ENCODE data around the gene PACRG. TPM values are rescaled to one million over a fixed set of nuclear protein-coding genes. Genes with fewer than 3 reads are reported as not detected.

PACRG gene
- total and polyA plus RNA-seq, 2 of the 8 experiments (the other 6 are each of a cell fraction or from before 2014, with no cell fraction given), result 0.44 to 0.54 TPM

DNA sequence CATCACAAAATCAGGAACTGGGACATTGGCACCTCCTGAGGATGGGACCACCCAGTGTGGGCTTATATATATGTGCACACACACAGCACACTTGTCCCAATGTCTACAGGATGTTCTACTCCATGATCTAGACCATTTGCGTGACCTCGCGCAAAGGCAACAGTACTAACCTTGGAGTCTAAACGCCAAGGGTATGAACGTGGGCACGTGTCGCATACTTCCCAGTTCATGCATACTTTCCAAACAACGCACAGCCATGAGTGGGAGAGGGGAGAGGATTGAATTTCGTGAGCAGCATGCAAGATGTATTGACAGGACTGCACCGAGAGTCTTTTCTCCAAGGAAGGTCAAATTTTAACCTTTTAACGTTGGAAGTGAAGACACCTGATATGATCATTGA lies 472.5 kb downstream of the PACRG start (continued):
- TF ChIP-seq NANOG (IDR thresholded peaks at IDR 0.05; ENCODE audit: insufficient read depth, low read depth, low read length, poor library complexity, severe bottlenecking), result no peak
- TF ChIP-seq SAP30 (IDR thresholded peaks at IDR 0.05; ENCODE audit: insufficient read depth, insufficient replicate concordance, low read length), result no peak
- TF ChIP-seq CTBP2 (IDR thresholded peaks at IDR 0.05; ENCODE audit: borderline replicate concordance, insufficient read depth, insufficient read length, low read length), result no peak
- TF ChIP-seq JUN (IDR thresholded peaks at IDR 0.05; ENCODE audit: low read depth, low read length), result no peak
- TF ChIP-seq SIX5 (IDR thresholded peaks at IDR 0.05; ENCODE audit: low read depth, low read length), result no peak
- no peak for TF ChIP-seq POLR2AphosphoS5 (IDR thresholded peaks at IDR 0.05; ENCODE audit: low read depth, low read length)
- no peak for TF ChIP-seq RFX5 (IDR thresholded peaks at IDR 0.05; ENCODE audit: borderline replicate concordance, low read depth, low read length)
- TF ChIP-seq SP2 (IDR thresholded peaks at IDR 0.05; ENCODE audit: low read length), result no peak
